ENCODE results near the gene MPST.

DNA sequence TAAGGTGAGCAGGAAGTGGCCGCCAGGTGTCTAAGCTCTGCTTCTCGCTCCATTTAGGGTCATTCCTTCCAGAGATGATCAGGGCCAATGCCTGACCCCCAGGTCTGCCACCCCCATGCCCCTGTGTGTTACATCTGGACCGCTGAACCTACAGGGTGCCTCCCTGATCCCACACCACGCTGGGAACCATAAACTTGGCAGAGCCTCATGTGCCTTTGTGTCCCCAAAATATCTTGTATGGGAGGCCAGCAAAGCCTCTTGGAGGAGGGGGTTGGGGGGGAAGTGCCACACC is 4.0 kb upstream of the MPST start:
- TF ChIP-seq CTCF (conservative IDR thresholded peaks at IDR 0.05; ENCODE audit: low read depth, low read length) (no peak), EZH2 (IDR thresholded peaks at IDR 0.05; ENCODE audit: borderline replicate concordance, low read depth, low read length, poor library complexity, severe bottlenecking) (no peak)

All from A673 (cell line).